OCI-LY7 (cell line): Measurements from ENCODE around the gene EPHB3. TPM values are rescaled to one million over a fixed set of nuclear protein-coding genes. Genes with fewer than 3 reads are reported as not detected.
"Not testable (repeated sequence)": the region's sequence is repeated elsewhere in the genome, so short reads cannot be mapped to it uniquely, and the experiment has no call there.

Experiments
- BruUV-seq: library from RNA; stranded (reverse); fragments of 400-500 nt; replicated peaks from 2 replicates; lab custom pipeline; 2021; lab: Mats Ljungman, UMichigan
- CTCF ChIA-PET: fragments of 300-600 bp; sonication (Branson Sonifier 250); formaldehyde crosslinking; loops from one replicate; lab custom pipeline; 2022; ENCODE audit warnings: antibody characterized with exemption; ENCODE audit not compliant: unreplicated experiment; lab: Charles Lee
- POLR2A ChIA-PET: fragments of 300-600 bp; sonication (Branson Sonifier 250); formaldehyde crosslinking; loops from one replicate; lab custom pipeline; 2022; ENCODE audit warnings: antibody characterized with exemption; lab: Charles Lee
- DNase-seq: peaks from one replicate; pipeline ENCODE4 v3.0.0-alpha.2; 2015; ENCODE audit warnings: low spot score
- H2AFZ ChIP-seq: fragments of 200-600 bp; sonication (generic), shearing (Covaris generic); 2 replicates; pipeline ENCODE4 v1.6.1; 2014; ENCODE audit warnings: mild to moderate bottlenecking, antibody characterized with exemption, low read length, moderate library complexity
- H3K27ac ChIP-seq: fragments of 200-600 bp; sonication (generic); 2 replicates; pipeline ENCODE4 v1.5.1; 2014; ENCODE audit warnings: mixed run types, low read depth, mild to moderate bottlenecking, moderate library complexity, low read length, inconsistent platforms; ENCODE audit not compliant: poor library complexity, severe bottlenecking
- H3K36me3 ChIP-seq: fragments of 200-600 bp; sonication (generic); 2 replicates; pipeline ENCODE4 v1.6.1; 2014; ENCODE audit warnings: mild to moderate bottlenecking, antibody characterized with exemption, low read length, moderate library complexity, mixed read lengths; ENCODE audit not compliant: insufficient read depth
- H3K4me1 ChIP-seq: fragments of 200-600 bp; sonication (generic); 2 replicates; pipeline ENCODE4 v1.5.1; 2014; ENCODE audit warnings: mild to moderate bottlenecking, low read length; ENCODE audit not compliant: insufficient read depth, poor library complexity, severe bottlenecking
- H3K4me2 ChIP-seq: fragments of 200-600 bp; sonication (generic); 2 replicates; pipeline ENCODE4 v1.6.1; 2014; ENCODE audit warnings: mild to moderate bottlenecking, low read length
- H3K4me3 ChIP-seq: fragments of 200-600 bp; sonication (generic); 2 replicates; pipeline ENCODE4 v1.5.1; 2014; ENCODE audit warnings: mild to moderate bottlenecking, low read depth, low read length; ENCODE audit not compliant: poor library complexity, severe bottlenecking
- H3K79me2 ChIP-seq: fragments of 200-600 bp; sonication (generic); 2 replicates; pipeline ENCODE4 v1.6.1; 2016; ENCODE audit warnings: low read depth, mild to moderate bottlenecking, low read length, moderate library complexity, mixed read lengths; ENCODE audit not compliant: insufficient read depth
- H3K9me2 ChIP-seq: fragments of 200-600 bp; sonication (generic); 2 replicates; pipeline ENCODE4 v1.6.1; 2016; ENCODE audit warnings: mild to moderate bottlenecking, low read length, mixed read lengths; ENCODE audit not compliant: insufficient read depth
- H3K9me3 ChIP-seq: fragments of 200-600 bp; sonication (generic); 2 replicates; pipeline ENCODE4 v1.6.1; 2014; ENCODE audit warnings: mild to moderate bottlenecking, mixed run types, low read length, mixed read lengths
- H4K20me1 ChIP-seq: fragments of 200-600 bp; sonication (generic); 2 replicates; pipeline ENCODE4 v1.6.1; 2014; ENCODE audit warnings: mild to moderate bottlenecking, antibody characterized with exemption, low read length, moderate library complexity, mixed read lengths; ENCODE audit not compliant: insufficient read depth
- EZH2phosphoT487 ChIP-seq: fragments of 200-600 bp; sonication (generic); IDR thresholded peaks from 2 replicates; pipeline ENCODE4 v1.6.1; 2018; ENCODE audit warnings: low read depth, borderline replicate concordance, mild to moderate bottlenecking, mixed run types, antibody characterized with exemption, low read length, moderate library complexity, mixed read lengths
- intact Hi-C: fragments of 100-400 bp; cut with micrococcal nuclease; formaldehyde crosslinking; loops from one replicate; pipeline ENCODE4 v1.10.0; 2022; ENCODE audit not compliant: unreplicated experiment
- total RNA-seq, 2 experiments: library from RNA; depleted of rRNA in 1 of 2; stranded (reverse); fragments of >200 nt in 1 of 2; shearing (Covaris generic) in 1 of 2; gene quantifications; 2 replicates each; pipeline ENCODE4 v1.2.3, GENCODE V29; 2014 to 2022
- TF ChIP-seq, protein P1 (sequence below): fragments of 200-600 bp; sonication (generic); conservative IDR thresholded peaks from 2 replicates; pipeline ENCODE4 v1.5.1; 2014; ENCODE audit warnings: mild to moderate bottlenecking, antibody characterized with exemption, low read length, moderate library complexity, mixed read lengths

EPHB3 gene
- total RNA-seq, 2 experiments from 2014 or later = not detected

GRCh38 chr3:184622156-184622555 is 60.6 kb downstream of the EPHB3 start:
- POLR2A ChIA-PET = interaction anchor here (1.1 kb wide), 1 partner anchor 8 kb away, joined by 5 read pairs; no protein-coding TSS in a partner anchor
- H3K36me3 ChIP-seq, intact Hi-C loops, BruUV-seq, H3K9me3 ChIP-seq, H3K9me2 ChIP-seq, H3K79me2 ChIP-seq, H2AFZ ChIP-seq, CTCF ChIA-PET, H3K4me3 ChIP-seq, H4K20me1 ChIP-seq, H3K4me1 ChIP-seq, H3K27ac ChIP-seq, H3K4me2 ChIP-seq, DNase-seq: not testable (repeated sequence)

DNA sequence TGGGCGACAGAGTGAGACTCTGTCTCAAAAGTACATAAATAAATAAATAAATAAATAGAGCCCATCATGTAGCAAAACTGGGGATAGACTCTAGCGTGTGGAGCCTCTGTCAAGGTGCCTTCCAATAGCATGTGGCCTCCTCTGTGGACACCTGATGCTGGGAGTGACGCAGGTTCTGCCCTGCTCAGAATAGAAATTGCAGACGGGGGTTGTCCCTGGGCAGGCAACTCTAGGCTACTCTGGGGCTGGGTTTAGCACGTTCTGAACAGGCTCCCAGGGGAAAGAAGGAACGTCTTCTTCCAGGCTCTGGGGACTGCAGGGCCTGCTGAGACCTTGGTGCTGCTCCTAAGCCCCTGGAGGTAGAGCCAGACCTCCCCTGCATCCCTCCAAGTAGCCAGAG is 65.3 kb downstream of the EPHB3 start:
- no peaks in the 10 kb centered on the region for H3K9me2 ChIP-seq
- CTCF ChIA-PET = no interaction called here
- POLR2A ChIA-PET = no interaction called here
- no TSS peak for BruUV-seq
- DNase-seq = no peak
- H3K79me2 ChIP-seq = no peaks in the 10 kb centered on the region
- H3K9me3 ChIP-seq = no peaks in the 10 kb centered on the region
- no peak overlapping the region for H3K4me3 ChIP-seq
- H3K4me1 ChIP-seq = no peaks in the 10 kb centered on the region
- TF ChIP-seq, protein P1, sequence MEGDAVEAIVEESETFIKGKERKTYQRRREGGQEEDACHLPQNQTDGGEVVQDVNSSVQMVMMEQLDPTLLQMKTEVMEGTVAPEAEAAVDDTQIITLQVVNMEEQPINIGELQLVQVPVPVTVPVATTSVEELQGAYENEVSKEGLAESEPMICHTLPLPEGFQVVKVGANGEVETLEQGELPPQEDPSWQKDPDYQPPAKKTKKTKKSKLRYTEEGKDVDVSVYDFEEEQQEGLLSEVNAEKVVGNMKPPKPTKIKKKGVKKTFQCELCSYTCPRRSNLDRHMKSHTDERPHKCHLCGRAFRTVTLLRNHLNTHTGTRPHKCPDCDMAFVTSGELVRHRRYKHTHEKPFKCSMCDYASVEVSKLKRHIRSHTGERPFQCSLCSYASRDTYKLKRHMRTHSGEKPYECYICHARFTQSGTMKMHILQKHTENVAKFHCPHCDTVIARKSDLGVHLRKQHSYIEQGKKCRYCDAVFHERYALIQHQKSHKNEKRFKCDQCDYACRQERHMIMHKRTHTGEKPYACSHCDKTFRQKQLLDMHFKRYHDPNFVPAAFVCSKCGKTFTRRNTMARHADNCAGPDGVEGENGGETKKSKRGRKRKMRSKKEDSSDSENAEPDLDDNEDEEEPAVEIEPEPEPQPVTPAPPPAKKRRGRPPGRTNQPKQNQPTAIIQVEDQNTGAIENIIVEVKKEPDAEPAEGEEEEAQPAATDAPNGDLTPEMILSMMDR = no peak
- TF ChIP-seq EZH2phosphoT487 = no peak
- no peak overlapping the region for H2AFZ ChIP-seq
- no peak overlapping the region for H3K27ac ChIP-seq
- H3K4me2 ChIP-seq = no peak overlapping the region
- peaks cover 5% of the 10 kb centered on the region; the same call in 1 of the 2 replicates for H4K20me1 ChIP-seq
- intact Hi-C loops = no loop called here
- H3K36me3 ChIP-seq = no peaks in the 10 kb centered on the region

DNA sequence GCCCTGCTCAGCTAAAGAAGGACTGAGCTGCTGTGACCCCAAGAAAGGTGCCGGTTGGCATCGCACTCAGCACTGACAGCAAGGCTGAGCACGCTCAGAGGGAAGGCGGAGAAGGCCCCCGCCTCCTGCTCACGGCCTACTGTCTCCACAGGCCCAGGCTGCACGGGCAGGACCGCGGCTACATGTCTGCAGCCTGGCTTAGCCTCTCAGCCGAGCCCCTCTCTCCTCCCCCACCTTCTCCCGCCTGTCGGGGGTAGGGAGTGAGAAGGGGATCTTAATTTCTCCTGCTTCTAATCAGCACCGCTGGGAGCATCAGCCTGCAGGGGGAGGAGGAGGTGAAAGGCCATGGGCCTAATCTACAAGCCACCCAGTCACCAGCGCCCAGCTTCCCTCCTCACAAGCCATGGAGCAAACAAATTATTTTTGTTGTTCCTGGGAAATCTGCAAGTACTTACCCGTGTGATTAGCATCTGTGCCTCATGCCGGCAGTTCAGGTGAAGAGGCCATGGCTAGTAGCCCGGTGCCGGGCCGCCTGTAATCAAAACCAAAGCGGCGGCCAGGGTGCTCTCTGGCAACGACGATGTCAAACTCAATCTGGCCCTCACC is 68.1 kb downstream of the EPHB3 start:
- POLR2A ChIA-PET = interaction anchor here (0.6 to 0.7 kb wide), 2 partner anchors 8 to 339 kb away, joined by 3 to 5 read pairs; no protein-coding TSS in a partner anchor
- no peaks in the 10 kb centered on the region for H3K4me1 ChIP-seq
- H3K9me2 ChIP-seq = no peaks in the 10 kb centered on the region
- no peaks in the 10 kb centered on the region for H3K36me3 ChIP-seq
- no peak overlapping the region for H3K4me3 ChIP-seq
- CTCF ChIA-PET = no interaction called here
- BruUV-seq = no TSS peak
- no peak overlapping the region for H3K27ac ChIP-seq
- no peak for DNase-seq
- H3K79me2 ChIP-seq = no peaks in the 10 kb centered on the region
- no peak overlapping the region for H3K4me2 ChIP-seq
- H2AFZ ChIP-seq = no peak overlapping the region
- intact Hi-C loops = no loop called here
- peaks cover 5% of the 10 kb centered on the region; the same call in 1 of the 2 replicates for H4K20me1 ChIP-seq
- no peaks in the 10 kb centered on the region for H3K9me3 ChIP-seq
- TF ChIP-seq EZH2phosphoT487 = no peak
- TF ChIP-seq, protein P1 = no peak
